Measurements from ENCODE around the gene SDK1. TPM values are rescaled to one million over a fixed set of nuclear protein-coding genes. Genes with fewer than 3 reads are reported as not detected.

SDK1 gene
- total RNA-seq, 1 donor from 2014 or later: 10.4 TPM

- Histone ChIP-seq H3K27me3 (no peaks in the 10 kb centered on the region), H3K27ac (no peak overlapping the region), H3K36me3 (no peaks in the 10 kb centered on the region), H3K9me3 (no peaks in the 10 kb centered on the region), H3K4me3 (no peak overlapping the region), H3K4me1 (no peaks in the 10 kb centered on the region)
- no peak for DNase-seq
- no peak for ATAC-seq
- intact Hi-C loops (cut with DNase I): no loop called here
- no peak for TF ChIP-seq CTCF (IDR thresholded peaks at IDR 0.05)
Measured at GRCh38 chr7:4097001-4097609, 796.1 kb downstream of the SDK1 start.

- Histone ChIP-seq H3K36me3 (no peaks in the 10 kb centered on the region), H3K4me3 (no peak overlapping the region), H3K4me1 (no peaks in the 10 kb centered on the region), H3K27me3 (no peaks in the 10 kb centered on the region), H3K9me3 (no peaks in the 10 kb centered on the region), H3K27ac (no peak overlapping the region)
- intact Hi-C loops (cut with DNase I): no loop called here
- no peak for DNase-seq
- ATAC-seq: no peak
- no peak for TF ChIP-seq CTCF (IDR thresholded peaks at IDR 0.05)
Measured at GRCh38 chr7:4098169-4098568, 797.1 kb downstream of the SDK1 start.

GRCh38 chr7:4099651-4100050 lies 798.6 kb downstream of the SDK1 start:
- H3K4me1 ChIP-seq: no peaks in the 10 kb centered on the region
- no peak overlapping the region for H3K27ac ChIP-seq
- H3K9me3 ChIP-seq: no peaks in the 10 kb centered on the region
- peak; percentile 17 for ATAC-seq
- no peaks in the 10 kb centered on the region for H3K36me3 ChIP-seq
- no peak overlapping the region for H3K4me3 ChIP-seq
- no peaks in the 10 kb centered on the region for H3K27me3 ChIP-seq
- intact Hi-C loops (cut with DNase I): no loop called here
- DNase-seq: no peak
- no peak for TF ChIP-seq CTCF (IDR thresholded peaks at IDR 0.05)

- H3K36me3 ChIP-seq: no peaks in the 10 kb centered on the region
- H3K4me3 ChIP-seq: no peak overlapping the region
- DNase-seq: no peak
- no peaks in the 10 kb centered on the region for H3K9me3 ChIP-seq
- no peak for TF ChIP-seq CTCF (IDR thresholded peaks at IDR 0.05)
- H3K27ac ChIP-seq: no peak overlapping the region
- intact Hi-C loops (cut with DNase I): no loop called here
- ATAC-seq: no peak
- no peaks in the 10 kb centered on the region for H3K27me3 ChIP-seq
- no peaks in the 10 kb centered on the region for H3K4me1 ChIP-seq
Measured at GRCh38 chr7:4100148-4100547, 799.1 kb downstream of the SDK1 start.

GRCh38 chr7:4100691-4101090 lies 799.6 kb downstream of the SDK1 start:
- ATAC-seq: peak; percentile 13
- intact Hi-C loops (cut with DNase I): no loop called here
- no peak for TF ChIP-seq CTCF (IDR thresholded peaks at IDR 0.05)

More at GRCh38 chr7:4100691-4101090, 799.6 kb downstream of the SDK1 start:
- H3K27me3 ChIP-seq: no peaks in the 10 kb centered on the region
- H3K9me3 ChIP-seq: no peaks in the 10 kb centered on the region
- H3K4me3 ChIP-seq: no peak overlapping the region
- no peak overlapping the region for H3K27ac ChIP-seq
- no peak for DNase-seq
- H3K36me3 ChIP-seq: no peaks in the 10 kb centered on the region
- H3K4me1 ChIP-seq: no peaks in the 10 kb centered on the region

All from upper lobe of right lung (tissue), 1 donor.